Measurements from ENCODE around the gene CATSPERD. TPM values are rescaled to one million over a fixed set of nuclear protein-coding genes. Genes with fewer than 3 reads are reported as not detected.

Gene CATSPERD
- total RNA-seq, 1 donor from 2014 or later: not detected

DNA sequence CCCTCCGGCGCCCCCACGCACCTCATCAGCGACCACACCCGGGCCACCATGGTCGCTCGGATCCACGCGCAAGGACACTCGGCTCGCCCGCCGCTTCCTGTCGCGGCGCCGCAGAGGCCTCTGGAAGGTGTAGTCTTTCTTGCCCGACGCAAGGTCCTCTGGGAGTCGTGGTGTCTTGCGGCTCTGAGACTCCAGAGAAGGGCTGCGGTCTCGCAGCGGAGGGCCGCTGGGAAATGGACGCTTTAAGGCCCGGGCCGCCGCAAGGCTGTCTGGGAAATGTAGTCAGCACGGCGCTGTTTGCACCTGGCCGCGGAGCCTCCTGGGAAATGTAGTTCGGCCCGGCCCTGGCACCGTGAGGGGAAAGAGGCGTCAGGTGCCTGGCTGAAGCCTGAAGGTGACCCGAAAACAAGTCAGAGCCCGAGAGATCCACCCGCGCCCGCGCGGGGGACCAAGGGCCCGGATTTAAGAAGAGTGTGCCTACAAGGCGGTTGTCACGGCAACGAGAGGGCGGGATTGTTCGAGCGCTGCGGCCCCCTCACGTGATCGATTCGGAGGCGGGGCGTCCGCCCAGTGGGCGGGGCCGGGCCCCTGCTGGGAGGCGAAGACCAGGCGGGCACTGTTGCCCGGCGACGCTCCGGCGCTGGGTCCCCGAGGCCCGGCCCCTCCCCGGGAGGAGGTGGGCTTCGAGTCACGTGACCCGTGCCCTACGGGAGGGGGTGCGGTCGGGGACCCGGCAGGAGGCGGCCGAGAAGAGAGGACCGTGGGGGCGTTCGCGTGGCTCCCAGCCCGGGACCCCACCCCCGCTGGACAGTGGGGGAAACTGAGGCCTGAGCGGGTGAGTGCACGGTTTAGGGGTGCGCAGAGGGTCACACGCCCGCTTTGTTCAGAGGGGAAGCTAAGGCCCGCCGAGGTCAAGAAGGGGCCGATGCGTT lies 39.7 kb upstream of the CATSPERD start, which contains the start of the genes HSD11B1L and MICOS13:
Gene HSD11B1L, plus strand, starts transcription at position 591 of the 932 bp plus-strand sequence. CDS start 3,806 bp downstream, outside the sequence.
Gene MICOS13, minus strand, starts transcription at position 80 of the 932 bp plus-strand sequence. Its CDS starts 30 bp downstream, at position 50.
- Histone ChIP-seq H3K79me2 (ENCODE audit: low read depth) (no peaks in the 10 kb centered on the region), H3K9me3 (ENCODE audit: low read depth) (no peaks in the 10 kb centered on the region), H3K27me3 (no peaks in the 10 kb centered on the region), H3K4me3 (peak within 1 kb of the TSS; percentile 69), H3K4me2 (peak within 1 kb of the TSS; percentile 85), H3K4me1 (peaks cover 3% of the 10 kb centered on the region), H3K36me3 (no peaks in the 10 kb centered on the region), H2AFZ (replicated peaks) (peak within 1 kb of the TSS; percentile 86), H4K20me1 (ENCODE audit: low read depth) (no peaks in the 10 kb centered on the region), H3K27ac (no peak within 1 kb of the TSS), H3F3A (ENCODE audit: low read depth) (peaks cover 5% of the 10 kb centered on the region), H3K9ac (peak within 1 kb of the TSS; percentile 46)
- no peaks in the 10 kb centered on the region for H3K9me3 Mint-ChIP-seq
- H3K4me1 Mint-ChIP-seq: peaks cover 30% of the 10 kb centered on the region
- peaks cover 5% of the 10 kb centered on the region for H3K27me3 Mint-ChIP-seq (ENCODE audit: insufficient read depth, low read depth)
- DNase-seq (ENCODE audit: low spot score): peak; percentile 99
- TF ChIP-seq EZH2 (IDR thresholded peaks at IDR 0.05) (no peak), EZH2phosphoT487 (IDR thresholded peaks at IDR 0.05) (no peak)
- TF ChIP-seq, protein P1, sequence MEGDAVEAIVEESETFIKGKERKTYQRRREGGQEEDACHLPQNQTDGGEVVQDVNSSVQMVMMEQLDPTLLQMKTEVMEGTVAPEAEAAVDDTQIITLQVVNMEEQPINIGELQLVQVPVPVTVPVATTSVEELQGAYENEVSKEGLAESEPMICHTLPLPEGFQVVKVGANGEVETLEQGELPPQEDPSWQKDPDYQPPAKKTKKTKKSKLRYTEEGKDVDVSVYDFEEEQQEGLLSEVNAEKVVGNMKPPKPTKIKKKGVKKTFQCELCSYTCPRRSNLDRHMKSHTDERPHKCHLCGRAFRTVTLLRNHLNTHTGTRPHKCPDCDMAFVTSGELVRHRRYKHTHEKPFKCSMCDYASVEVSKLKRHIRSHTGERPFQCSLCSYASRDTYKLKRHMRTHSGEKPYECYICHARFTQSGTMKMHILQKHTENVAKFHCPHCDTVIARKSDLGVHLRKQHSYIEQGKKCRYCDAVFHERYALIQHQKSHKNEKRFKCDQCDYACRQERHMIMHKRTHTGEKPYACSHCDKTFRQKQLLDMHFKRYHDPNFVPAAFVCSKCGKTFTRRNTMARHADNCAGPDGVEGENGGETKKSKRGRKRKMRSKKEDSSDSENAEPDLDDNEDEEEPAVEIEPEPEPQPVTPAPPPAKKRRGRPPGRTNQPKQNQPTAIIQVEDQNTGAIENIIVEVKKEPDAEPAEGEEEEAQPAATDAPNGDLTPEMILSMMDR (IDR thresholded peaks at IDR 0.05): no peak
- H3K27ac Mint-ChIP-seq: peak within 1 kb of the TSS; percentile 99
- peak within 1 kb of the TSS; percentile 98 for H3K4me3 Mint-ChIP-seq
- no peaks in the 10 kb centered on the region for H3K36me3 Mint-ChIP-seq

DNA sequence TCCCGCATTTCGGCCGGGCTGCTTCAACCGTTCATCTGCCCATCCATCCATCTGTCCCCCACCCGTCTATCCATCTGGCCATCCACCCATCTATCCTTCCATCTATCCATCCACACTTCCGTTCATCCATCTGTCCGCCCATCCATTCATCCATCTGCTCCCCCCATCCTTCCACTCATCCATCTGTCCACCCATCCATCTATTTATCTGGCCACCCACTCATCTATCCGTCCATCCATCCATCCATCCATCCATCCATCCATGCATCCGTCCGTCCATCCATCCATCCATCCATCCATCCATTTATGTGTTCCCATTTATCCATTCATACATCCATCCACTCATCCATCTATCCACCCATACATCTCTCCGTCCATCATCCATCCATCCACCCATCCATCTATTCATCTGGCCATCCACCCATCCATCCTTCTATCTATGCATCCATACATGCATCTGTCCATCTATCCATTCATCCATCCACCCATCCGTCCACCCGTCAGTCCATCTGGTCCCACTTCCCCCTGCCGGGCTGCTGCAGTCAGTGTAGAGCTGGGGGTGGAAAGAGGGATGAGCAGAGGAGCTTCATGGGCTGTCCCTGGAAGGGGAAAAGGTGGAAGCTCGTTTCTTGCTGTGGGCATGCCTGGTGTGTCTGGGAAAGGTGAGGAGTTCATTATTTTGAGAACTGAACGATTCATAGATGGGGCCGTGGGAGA lies 38.9 kb upstream of the CATSPERD start:
- peaks cover 5% of the 10 kb centered on the region for H3K27me3 Mint-ChIP-seq (ENCODE audit: insufficient read depth, low read depth)
- Histone ChIP-seq H4K20me1 (ENCODE audit: low read depth) (peaks cover 5% of the 10 kb centered on the region), H3K4me2 (peak overlapping the region; percentile 85), H2AFZ (replicated peaks) (no peak overlapping the region), H3K9me3 (ENCODE audit: low read depth) (no peaks in the 10 kb centered on the region), H3K79me2 (ENCODE audit: low read depth) (no peaks in the 10 kb centered on the region), H3K36me3 (no peaks in the 10 kb centered on the region), H3K4me1 (peaks cover 3% of the 10 kb centered on the region), H3K9ac (no peak overlapping the region), H3F3A (ENCODE audit: low read depth) (peaks cover 13% of the 10 kb centered on the region), H3K27me3 (no peaks in the 10 kb centered on the region), H3K4me3 (peak overlapping the region; percentile 69), H3K27ac (no peak overlapping the region)
- no peaks in the 10 kb centered on the region for H3K9me3 Mint-ChIP-seq
- DNase-seq (ENCODE audit: low spot score): no peak
- TF ChIP-seq EZH2 (IDR thresholded peaks at IDR 0.05) (no peak), EZH2phosphoT487 (IDR thresholded peaks at IDR 0.05) (no peak)
- TF ChIP-seq, protein P1 (IDR thresholded peaks at IDR 0.05): no peak
- peak overlapping the region; percentile 86 for H3K4me3 Mint-ChIP-seq
- H3K4me1 Mint-ChIP-seq: peaks cover 36% of the 10 kb centered on the region
- no peaks in the 10 kb centered on the region for H3K36me3 Mint-ChIP-seq
- H3K27ac Mint-ChIP-seq: peak overlapping the region; percentile 19

DNA sequence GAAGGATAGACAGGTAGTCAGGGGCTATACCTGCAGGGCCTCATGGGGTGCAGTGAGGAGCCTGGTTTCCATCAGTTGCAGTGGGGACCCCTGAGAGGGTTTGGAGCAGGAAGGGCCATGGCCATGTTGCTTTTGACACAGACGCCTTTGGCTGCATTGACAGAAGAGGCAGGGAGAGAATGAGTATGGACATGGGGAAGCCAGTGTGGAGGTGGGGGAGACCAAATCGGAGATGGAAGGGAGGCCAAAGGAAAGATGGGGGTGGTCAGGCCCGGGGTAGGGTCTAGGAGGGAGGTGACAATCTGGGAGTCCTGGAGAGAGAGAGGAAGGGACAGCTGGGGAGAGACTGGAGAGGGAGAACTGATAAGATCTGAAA lies 38.3 kb upstream of the CATSPERD start:
- no peaks in the 10 kb centered on the region for H3K9me3 ChIP-seq (ENCODE audit: low read depth)
- no peak overlapping the region for H3K9ac ChIP-seq
- DNase-seq (ENCODE audit: low spot score): no peak
- no peak overlapping the region for H3K27ac ChIP-seq
- peaks cover 37% of the 10 kb centered on the region for H3K4me1 Mint-ChIP-seq
- no peak overlapping the region for H3K4me3 ChIP-seq
- TF ChIP-seq, protein P1 (IDR thresholded peaks at IDR 0.05): no peak
- TF ChIP-seq EZH2phosphoT487 (IDR thresholded peaks at IDR 0.05): no peak
- TF ChIP-seq EZH2 (IDR thresholded peaks at IDR 0.05): no peak
- no peaks in the 10 kb centered on the region for H3K27me3 ChIP-seq
- peak overlapping the region; percentile 2 for H3K27ac Mint-ChIP-seq
- no peaks in the 10 kb centered on the region for H3K9me3 Mint-ChIP-seq
- no peaks in the 10 kb centered on the region for H3K36me3 Mint-ChIP-seq
- no peaks in the 10 kb centered on the region for H3K79me2 ChIP-seq (ENCODE audit: low read depth)
- no peaks in the 10 kb centered on the region for H3K36me3 ChIP-seq
- peaks cover 3% of the 10 kb centered on the region for H3K4me1 ChIP-seq
- peak overlapping the region; percentile 86 for H3K4me3 Mint-ChIP-seq
- H3K27me3 Mint-ChIP-seq (ENCODE audit: insufficient read depth, low read depth): peaks cover 5% of the 10 kb centered on the region
- H4K20me1 ChIP-seq (ENCODE audit: low read depth): peaks cover 5% of the 10 kb centered on the region
- H3K4me2 ChIP-seq: peak overlapping the region; percentile 85
- no peak overlapping the region for H2AFZ ChIP-seq (replicated peaks)
- H3F3A ChIP-seq (ENCODE audit: low read depth): peaks cover 13% of the 10 kb centered on the region
